ENCODE measurements around the gene ZNF500.
"Not testable (repeated sequence)": the region's sequence is repeated elsewhere in the genome, so short reads cannot be mapped to it uniquely, and the experiment has no call there.

ZNF500 gene

DNA sequence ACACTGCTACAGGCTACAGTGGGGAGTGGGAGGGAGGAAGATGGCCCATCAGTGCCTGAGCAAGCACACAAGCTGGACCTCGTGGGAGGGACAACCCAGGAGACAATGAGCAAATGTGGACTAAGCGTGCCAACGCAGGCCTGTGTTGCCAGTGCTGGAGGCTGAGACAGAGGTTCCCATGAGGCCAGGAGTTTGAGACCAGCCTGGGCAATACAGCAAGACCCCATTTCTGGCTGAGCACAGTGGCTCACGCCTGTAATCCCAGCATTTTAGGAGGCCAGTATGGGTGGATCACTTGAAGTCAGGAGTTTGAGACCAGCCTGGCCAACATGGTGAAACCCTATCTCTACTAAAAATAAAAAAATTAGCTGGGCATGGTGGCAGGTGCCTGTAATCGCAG is 28.6 kb downstream of the ZNF500 start:
- DNase-seq: not testable (repeated sequence)

DNA sequence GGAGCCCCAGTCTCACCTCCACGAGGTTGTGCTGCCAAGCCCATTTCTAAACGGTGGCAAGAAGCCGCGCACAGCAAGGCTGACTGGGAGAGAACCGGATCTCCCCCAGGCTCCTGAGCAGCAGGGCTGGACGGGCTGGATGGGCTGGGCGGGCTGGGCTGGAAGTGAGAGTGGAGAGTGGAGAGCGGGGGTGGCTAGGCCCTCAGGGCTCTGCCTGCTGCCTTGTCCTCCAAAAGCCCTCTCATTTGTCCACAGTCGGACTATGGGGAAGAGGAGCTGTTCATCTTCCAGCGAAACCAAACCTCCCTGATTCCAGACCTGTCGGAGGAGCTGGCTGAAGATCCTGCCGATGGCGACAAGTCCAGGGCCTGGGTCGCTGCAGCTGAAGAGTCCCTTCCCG is 29.4 kb downstream of the ZNF500 start:
- DNase-seq: no peak

DNA sequence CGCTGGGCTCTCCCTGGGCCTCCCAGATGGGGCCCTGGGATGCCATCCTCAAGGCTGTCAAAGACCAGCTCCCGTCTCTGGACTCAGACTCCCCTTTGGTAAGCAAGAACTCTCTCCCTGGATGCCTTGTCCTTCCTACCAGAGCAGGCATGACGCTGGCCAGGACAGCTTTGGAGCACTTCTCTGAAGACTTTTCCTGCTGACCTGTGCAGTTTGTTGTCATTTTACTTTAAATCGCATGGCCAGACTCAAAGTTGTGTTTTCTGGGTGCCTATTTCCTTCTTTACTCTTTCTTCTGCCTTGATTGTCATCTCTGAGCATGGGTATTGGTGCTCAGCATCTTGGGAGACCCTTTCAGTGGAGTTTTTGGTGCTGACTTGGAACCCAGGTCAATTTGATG is 30.4 kb downstream of the ZNF500 start:
- no peak for DNase-seq

DNA sequence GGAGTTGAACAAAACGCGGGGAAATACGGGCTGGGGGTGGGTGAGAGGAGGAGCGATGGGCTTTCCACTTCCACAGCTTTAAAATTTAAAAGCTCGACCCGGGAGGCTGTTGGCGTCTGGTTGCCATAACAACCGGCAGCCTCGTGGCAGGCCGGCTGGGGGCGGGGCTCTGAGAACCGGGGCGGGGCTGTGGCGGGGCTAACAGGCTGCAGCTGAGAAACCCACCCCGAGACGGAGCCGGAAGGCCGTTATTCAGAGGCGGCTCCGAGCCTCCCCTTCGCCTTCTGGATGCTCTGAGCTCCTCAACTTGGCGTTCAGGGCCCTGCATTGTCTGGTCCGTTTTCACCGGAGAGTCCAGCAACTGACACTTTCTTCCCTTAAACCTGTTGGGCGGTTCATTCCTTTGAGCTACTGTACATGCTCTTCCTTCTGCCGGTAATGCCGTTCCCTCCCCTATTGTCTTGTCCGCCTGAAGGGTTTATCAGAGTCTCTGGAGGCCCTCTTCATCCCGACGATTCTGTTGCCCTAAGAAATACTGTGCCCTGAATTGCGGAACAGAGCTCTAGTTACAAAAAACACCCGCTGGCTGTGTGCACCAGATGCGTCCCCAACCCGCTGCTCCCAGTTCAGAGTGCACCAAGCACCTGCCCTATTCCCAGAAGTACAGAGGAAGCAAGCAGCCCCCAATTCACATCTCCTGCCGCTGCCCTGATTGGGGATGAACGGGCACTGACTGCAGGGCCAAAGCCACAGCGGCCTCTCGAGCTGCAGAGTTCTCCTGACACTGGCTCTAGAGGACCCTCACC is 32.0 kb downstream of the ZNF500 start:
- peak; percentile 95 for DNase-seq

DNA sequence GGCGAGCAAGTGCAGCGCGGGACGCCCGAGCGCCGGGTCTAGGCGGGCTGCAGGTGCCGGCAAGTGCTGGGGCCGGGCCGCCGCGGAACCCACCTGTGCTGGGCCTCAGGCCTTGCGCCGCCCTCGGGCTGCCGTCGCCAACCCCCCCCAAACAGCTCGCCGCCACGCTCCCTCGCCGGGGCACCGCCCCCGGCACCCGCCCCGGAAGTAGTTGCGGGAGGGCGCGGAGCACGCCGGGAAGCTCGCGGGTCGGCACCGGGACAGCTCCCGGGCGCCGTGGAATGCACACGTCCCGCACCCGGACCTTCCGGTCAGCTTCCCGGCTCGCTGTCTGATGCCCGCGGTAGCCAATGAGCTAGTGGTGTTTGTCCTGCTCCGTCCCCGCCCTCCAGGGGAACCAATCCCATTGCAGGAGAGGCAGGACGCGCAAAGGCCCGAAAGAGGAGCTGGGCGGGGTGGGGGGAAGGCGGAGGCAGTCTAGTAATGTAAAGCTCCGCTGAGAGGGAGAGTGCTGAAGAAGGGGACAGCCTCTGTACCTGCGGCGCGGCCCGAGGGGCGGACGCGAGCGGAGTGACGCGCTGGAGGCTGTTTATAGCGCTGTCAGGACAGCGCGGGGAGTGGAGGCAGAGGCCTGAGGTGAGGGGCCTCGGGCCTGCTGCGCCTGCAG is 32.8 kb downstream of the ZNF500 start, which contains the start of the genes ANKS3 and DNAAF8:
ANKS3 (minus strand) TSS at position 209 of the 667 bp plus-strand sequence. CDS start 4,122 bp downstream, outside the sequence.
DNAAF8 (plus strand) TSS at position 475 of the 667 bp plus-strand sequence. CDS start 1,978 bp downstream, outside the sequence.
- peak; percentile 90 for DNase-seq

DNA sequence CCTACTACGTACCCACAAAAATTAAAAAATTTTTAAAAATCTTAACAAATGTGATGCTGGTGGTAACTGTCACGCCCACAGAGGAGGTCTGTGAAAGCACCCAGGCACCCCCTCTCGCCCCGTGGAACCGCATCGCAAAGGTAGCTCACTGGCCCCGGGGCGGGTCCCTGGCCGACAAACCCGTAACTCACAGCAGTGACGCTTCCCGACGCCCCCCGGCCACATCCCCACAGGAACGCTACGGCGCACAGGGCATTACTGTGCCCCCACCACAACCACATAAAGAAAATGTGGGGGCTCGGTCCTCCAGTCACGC is 33.3 kb downstream of the ZNF500 start:
- DNase-seq: peak; percentile 51

DNA sequence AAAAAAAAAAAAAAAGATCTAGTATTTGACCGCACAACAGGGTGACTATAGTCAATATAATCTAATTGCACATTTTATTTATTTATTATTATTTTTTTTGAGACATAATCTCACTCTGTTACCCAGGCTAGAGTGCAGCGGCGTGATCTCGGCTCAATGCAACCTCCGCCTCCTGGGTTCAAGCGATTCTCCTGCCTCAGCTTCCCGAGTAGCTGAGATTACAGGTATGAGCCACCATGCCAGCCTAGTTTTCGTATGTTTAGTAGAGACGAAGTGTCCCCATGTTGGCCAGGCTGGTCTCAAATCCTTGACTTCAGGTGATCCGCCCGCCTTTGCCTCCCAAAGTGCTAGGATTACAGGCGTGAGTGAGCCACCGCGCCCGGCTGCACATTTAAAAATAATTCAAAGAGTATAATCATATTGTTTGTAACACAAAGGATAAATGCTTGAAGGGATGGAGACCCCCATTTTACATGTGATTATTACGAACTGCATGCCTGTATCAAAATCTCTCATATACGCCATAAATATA is 33.7 kb downstream of the ZNF500 start:
- no peak for DNase-seq

DNA sequence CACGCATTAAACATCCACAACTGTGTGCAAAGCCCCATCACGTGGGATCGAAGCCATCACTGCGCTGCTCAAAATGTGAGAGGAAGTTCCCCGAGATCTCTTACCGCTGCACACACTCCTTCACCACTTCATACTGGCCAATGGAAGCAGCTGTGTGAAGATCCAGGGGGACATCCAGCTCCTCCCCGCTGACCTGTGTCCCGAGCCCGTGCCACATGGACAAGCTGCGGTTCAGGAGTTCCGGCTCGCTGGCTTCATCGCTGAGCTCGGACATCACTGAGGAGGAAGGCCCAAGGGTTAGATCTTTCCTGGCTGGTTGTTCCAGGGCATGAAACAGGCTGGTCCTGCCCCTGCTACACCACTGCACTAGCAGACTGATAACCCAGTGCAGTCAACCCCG is 37.1 kb downstream of the ZNF500 start:
- no peak for DNase-seq

DNA sequence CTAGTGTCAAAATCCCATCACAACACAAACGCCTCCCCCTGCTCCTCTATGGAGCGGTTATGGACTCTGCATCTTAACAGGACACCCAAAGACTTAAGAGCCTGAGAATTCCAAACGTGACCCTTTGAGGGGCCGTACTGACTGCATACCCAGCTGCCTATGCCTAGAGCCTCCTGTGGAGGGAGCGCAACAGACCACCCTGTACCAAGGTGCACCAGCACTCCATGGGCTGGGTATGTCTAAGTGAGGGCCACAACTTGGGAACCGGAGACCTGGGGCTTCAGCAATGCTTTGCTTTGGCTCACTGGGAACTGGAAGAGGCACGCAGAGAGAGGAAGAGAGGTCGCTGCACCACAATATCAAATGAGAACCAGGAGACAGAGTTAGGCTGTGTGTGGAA is 38.3 kb downstream of the ZNF500 start:
- DNase-seq: no peak

DNA sequence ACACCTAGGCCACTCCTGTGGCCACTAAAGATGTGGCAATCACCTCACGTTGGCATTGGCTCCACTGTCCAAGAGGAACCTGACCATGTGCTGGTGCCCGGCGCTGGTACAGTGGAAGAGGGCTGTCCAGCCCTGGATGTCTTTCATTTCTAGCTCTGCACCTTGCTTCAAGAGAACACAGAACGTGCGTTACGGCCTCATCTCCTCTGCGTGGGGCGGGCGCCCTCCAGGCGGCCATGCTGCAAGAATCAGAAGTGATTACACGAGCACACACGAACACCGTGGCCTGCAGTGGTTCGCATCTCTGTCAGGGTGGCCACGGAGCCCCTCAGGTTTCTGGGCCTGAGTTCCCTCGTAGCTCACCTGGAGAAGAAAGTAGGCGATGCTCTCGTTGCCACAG is 40.3 kb downstream of the ZNF500 start:
- no peak for DNase-seq

DNA sequence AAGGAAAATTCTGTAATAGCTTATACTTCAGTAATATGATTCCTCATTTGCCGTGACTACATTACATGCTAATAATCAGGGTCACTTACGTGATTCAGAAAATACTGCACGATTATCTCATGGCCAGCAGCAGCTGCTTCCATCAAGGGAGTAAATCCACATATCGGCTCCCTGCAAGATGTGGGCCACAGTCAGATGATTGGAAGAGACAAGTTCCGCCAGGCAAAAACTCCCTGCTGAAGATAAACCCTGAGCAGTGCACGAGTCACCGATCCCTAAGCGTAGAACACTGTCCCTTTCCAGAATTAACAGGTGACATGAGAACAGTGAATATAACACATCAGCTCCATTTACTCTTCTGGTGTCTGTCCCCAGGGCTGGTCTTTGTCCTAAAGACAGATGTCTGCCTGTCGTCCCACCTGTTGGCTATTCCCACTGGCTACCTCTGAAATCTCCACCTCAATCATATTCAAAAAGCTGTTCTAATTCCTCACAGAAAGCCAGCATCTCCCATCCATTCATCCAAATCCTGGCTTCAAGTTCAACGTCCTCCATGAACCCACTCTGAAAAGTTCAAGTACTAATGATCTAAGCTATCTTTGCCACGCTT is 42.2 kb downstream of the ZNF500 start:
- no peak for DNase-seq

DNA sequence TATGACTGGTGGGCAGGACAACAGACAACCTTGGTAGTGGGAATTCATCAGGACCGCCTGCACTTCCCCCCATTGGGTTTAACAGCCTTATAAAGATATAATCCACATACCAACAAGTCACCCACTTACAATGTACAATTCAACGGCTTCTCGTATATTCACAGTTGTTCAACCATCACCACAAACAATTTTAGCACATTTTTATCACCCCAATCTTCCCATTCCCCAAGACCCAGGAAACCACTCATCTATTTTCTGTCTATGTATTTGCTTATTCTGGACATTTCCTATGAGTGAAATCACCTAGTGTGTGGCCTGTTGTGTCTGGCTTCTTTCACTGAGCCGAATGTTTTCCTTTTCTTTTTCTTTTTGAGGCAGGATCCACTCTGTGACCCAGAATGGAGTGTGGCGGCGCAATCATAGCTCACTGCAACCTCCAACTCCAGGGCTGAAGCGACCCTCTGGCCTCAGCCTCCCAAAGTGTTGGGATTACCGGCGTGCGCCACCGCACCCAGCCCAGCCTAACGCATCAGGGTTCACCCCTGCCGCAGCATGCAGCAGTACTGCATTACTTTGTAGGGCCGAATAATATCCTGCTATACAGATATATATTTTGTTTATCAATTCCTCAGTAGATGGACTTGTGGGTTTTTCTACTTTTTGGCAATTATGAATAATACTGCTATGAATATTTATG is 43.7 kb downstream of the ZNF500 start:
- no peak for DNase-seq

DNA sequence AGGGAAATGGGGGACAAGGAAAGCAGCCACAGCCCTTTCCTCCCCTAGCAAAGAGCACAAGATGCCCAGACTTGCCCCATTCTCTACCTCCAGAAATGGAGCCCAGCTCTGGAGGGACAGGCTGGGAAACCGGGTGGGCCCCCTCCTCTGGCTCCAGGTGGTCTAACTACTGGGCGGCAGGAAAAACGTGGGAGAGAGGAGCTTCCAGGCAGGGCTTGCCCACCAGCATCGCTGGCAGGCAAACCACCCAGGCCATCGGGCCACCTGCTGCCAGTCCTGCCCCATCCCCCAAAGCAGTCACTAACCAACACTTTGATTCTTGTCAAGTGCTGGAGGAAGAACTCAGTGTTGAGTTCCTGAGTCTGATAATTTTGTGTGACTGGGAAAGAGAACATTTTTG is 48.5 kb downstream of the ZNF500 start:
- no peak for DNase-seq

DNA sequence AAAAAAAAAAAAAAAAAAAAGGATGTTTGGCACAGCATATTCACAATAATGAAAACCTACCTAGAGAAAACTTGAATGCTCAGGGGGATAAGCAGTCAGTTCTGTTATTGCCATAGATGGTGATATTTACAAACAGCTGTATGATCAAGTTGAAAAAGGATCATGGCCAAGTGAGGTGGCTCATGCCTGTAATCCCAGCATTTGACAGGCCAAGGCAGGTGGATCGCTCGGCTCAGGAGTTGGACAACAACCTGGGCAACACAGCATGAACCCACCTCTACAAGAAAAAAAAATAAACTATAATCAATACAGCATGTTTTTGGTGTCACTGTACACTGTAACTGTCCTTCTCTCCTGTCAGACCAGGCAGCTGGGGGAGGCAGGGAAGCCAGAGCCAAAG is 52.0 kb downstream of the ZNF500 start:
- no peak for DNase-seq

DNA sequence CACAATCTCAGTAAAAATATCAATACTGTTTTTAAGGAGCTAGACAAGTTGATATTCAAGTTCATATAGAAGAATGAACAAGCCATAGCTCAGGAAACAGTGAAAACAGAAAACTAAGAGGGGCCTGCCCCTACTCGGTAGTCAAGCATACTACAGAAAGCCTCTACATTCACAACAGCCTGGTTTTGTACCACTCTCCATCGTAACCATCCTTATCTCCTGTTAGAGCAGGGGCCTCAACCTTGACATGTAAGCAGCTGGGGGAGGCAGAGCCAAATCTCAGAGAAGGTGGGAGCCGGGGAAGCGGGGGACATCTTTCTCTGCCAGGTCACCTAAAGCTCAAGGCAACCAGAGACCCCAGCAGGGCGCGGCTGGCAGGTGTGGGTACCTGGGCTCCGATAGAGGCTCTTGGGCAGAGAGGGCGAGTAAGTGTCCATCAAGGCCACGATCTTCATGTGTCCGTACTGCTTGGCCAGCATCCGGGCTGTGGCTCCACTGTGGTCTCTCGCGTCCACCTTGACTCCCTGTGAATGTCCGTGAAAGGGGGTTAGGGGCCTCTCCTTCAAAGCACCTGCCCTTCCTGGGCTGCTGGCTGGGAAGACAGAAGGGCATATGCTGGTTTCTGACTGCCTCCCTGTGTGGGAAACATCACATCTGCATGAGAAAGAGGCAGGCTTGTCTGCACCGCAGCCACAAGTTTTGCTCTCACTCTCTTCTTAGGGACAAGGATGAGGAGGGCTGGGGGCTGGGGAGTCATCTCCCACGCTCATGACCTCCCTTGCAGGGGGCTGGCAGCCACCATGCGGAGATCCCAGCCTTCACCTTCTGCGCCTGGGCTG is 53.1 kb downstream of the ZNF500 start:
- DNase-seq: no peak

DNA sequence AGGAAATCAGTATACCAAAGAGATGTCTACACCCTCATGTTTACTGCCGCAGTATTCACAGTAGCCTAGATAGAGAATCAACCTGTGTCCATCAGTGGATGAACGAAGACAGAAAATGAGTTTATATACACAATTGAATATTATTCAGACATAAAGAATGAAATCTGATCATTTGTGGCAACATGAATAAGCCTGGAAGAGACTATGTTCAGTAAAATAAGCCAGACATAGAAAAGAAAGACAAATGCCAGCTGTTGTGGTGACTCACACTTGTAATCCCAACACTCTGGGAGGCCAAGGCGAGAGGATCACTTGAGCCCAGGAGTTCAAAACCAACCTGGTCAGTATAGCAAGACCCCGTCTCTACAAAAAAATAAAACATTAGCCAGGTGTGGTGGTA is 57.5 kb downstream of the ZNF500 start:
- DNase-seq: no peak

DNA sequence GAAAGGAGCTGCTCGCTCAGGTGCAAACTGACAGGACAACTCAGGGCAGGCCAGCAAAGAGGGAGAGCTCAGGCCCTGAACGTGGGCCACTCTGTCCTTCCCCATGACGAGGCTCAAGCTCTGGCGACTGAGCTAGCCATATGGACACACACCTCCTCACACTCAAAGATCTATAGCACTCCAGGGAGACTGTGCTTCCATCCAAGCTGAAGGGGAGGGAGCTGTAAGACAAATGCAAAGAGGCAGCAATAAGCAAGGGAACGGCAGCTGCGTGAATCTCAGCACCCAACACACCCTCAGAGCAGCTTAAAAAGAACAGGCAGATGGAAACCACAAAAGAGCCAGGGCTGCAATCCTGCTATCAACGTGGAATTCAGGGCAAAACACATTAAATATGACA is 60.1 kb downstream of the ZNF500 start:
- DNase-seq: no peak

DNA sequence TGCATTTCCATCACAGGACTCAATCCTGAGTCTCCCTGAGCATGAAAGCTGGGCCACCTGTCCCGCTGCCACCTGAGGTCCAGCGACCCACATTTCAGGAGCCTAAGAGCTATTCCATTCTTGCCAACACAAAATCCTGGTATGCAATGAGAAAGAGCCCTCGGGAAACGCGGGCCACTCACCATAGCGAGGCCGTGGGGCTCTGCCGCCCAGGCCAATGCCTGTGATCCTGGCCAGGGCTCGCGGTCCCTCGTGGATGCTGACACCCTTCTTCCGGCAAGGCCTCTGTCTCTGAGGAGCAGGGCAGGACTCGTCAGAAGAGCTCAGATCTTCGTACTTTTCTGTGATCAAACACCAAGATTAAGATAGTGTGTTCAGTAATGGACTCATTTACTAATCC is 62.0 kb downstream of the ZNF500 start:
- no peak for DNase-seq

DNA sequence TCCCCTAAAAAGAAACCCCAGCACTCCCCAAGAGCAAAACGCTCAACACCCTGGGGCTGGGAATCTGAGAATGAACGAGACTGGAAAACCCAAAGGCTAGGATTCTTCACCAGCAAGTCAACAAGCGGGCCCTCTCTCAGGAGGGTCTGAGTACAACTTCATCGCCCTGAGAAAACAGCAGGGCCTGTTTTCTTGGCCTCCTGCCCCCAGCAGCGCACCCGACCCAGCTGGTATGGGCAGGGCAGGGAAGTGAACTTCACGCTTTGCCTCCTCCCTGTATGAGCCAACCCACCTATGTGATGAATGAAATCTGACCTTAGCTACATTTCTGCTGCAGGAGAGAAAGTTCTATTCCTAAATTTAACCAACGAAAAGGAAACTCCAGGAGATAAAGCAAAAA is 62.5 kb downstream of the ZNF500 start:
- DNase-seq: no peak

DNA sequence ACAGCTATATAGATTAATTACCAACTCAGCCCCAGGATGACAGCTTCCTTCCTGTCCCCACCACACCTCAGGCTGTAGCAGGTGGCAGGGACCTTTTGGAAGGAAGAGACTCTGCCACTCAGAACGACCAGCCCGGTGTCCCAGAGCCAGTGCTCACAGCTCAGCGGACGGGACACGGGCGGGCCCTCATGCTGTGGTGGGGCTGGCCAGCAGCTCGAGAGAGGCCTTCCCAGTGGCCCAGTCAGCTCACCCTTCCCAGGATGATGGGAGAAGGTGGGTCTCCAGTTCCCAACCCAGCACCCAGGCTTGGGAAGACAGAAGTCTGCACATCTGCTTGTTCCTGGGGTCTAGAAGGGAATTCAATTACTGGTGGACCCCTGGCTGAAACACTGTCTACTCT is 63.1 kb downstream of the ZNF500 start:
- no peak for DNase-seq

DNA sequence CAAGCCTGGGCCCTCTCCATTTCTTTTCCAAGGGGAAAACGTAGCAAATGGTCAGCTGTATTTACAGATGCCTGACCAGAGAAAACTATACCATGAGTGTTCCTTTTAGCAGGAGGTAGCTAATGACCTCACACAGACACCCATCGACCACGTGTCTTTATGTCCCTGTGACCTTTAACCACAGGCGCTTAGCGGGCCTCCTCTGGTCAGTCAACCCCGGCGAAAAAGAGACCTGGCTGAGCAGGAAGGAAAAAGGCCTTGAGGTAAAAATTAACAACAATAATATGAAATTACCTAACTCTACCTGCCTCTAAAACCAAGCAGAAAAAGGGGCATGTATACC is 64.5 kb downstream of the ZNF500 start:
- DNase-seq: no peak

DNA sequence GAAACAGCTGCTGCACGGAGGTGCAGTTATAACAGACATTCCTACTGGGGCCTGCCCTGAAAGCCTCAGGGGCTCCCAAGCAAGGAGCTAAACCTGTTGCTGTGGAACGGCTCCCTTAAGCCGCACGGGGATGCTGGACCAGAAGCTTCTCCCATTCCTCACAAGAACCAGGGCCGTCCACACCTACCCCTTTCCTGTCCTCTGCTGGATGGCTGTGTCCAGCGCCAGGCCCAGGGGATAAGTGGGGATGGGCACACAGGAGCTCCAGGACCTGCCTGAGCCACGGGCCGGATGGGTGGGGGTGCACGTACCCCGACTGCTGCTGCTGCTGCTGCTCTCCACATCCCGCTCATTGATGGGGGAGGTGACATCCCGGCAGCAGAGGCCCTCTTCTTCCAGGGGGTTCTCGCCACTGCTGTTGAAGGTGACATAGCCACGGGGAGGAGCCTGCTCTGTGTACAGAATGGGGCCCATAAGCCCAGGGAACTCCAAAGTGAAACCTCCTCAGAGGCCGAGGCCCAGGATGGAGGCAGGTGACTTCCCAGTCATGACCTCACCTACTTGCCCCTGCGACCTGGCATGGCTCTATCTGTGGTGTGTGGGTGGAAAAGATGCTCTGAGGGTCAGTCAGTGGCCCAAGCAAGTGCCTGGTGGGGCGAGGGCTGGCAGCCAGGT is 65.0 kb downstream of the ZNF500 start:
- no peak for DNase-seq

Data from stimulated activated CD4-positive, alpha-beta T cell treated with anti-CD3 and anti-CD28 coated beads, Interleukin-15, amount 100 ng/mL, for 24 hours (primary cell).